ENCODE measurements around the gene RAB25.
A peak's percentile ranks its signal among the peaks of the same experiment; 100 is the strongest.

The RAB25 gene

DNA sequence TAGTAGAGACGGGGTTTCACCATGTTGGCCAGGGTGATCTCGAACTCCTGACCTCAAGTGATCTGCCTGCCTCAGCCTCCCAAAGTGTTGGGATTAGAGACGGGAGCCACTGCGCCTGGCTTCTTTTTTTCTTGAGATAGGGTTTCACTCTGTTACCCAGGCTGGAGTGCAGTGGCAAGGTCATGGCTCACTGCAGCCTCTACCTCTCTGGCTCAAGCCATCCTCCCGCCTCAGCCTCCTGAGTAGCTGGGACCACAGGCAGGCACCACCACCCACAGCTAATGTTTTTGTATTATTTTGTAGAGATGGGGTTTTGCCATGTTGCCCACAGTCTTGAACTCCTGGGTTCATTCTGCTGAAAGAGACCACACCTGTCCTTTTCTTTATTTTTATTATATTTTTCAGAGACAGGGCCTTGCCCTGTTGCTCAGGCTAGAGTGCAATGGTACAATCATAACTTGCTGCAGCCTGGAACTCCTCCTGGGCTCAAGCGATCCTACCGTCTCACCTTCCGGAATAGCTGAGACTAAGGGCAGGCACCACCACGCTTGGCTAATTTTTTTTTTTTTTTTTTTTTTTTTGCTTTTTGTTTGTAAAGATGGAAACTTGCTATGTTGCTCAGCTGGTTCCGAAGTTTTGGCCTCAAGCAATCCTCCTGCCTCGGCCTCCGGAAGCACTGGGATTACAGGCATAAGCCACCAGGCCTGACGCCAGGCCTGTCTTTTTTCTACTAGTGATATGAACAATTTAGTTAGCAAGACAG, 56.6 kb downstream of the RAB25 start:
- peak; percentile 44 for DNase-seq (ENCODE audit: low spot score)

DNA sequence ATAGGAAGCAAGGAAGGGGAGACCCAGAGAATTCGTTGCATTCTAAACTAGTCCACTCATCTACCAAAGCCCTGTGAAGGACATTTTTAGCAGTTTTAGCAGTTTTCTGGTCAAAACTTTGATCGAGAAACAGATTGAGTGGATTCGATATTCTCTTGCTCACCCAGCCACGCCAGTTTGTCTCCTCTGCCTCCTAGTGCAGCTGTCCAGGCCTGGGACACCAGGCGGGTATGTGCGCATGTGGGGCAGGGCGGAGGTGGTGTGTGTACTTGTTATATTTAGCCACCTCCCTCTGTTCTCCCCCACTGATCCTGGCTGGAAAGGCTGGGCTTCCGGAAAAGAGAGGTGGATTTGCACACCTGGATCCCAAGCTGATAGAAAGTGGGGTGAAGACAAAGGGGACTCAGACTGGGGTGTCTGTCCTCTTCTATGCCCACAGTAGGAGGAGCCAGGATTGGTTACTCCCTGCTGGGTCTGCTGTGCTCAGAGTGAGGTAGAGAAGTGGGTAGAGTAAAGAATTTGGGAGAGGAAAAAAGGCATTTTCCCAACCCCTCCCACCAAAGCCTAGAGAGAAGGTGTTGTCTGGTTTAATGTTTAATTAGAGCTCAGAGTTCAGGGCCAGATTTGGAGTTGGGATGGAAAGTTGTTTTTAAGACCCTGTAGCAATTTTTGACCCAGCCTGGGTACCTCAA, 57.4 kb downstream of the RAB25 start:
- peak; percentile 75 for DNase-seq (ENCODE audit: low spot score)

DNA sequence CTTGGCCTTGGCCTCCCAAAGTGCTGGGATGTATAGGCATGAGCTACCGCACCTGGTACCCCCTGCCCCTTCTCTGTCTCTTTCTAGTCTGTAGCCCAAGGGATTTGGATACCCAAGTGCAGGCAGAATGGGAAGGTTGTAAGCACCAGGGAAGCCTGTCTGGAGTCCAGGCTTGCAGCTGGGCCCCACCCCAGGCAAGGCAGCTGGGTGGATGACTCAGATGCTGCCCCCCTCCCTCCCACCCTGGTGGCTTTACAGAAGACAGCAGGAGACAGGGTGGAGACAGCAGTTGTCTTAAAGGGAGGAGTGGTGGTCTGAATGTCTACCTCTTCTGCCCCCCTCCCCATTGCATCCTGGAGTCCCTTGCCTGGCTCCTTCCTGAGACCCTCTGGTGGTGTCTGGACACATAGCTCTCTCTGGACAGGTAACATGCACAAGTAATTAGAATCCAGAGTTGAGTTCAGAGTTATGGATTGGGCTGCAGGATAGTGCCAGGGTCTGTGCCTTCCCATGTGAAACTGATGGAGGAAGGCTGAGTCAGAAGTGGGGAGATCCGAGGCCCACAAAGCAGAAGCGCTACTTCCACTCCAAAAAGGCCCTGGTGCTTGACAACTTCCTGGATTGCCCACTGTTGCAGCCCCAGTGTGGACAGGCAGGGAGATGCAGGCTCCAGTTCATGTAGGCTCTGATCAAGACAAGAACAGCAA, 58.7 kb downstream of the RAB25 start:
- peak; percentile 75 for DNase-seq (ENCODE audit: low spot score)

All from kidney tubule cell (primary cell).